NOMO-1 treated with dmso at 0.1 percent for 144 hours (cell line): ENCODE data around the gene KASH5.
"Not testable (repeated sequence)": the region's sequence is repeated elsewhere in the genome, so short reads cannot be mapped to it uniquely, and the experiment has no call there.

ENCODE experiments used
- DNase-seq: peaks from one replicate; lab custom pipeline; 2025; ENCODE audit not compliant: unreplicated experiment; lab: John Stamatoyannopoulos, UW

The KASH5 gene

GRCh38 chr19:49453757-49454240, 65.8 kb downstream of the KASH5 start:
- DNase-seq: no peak

DNA sequence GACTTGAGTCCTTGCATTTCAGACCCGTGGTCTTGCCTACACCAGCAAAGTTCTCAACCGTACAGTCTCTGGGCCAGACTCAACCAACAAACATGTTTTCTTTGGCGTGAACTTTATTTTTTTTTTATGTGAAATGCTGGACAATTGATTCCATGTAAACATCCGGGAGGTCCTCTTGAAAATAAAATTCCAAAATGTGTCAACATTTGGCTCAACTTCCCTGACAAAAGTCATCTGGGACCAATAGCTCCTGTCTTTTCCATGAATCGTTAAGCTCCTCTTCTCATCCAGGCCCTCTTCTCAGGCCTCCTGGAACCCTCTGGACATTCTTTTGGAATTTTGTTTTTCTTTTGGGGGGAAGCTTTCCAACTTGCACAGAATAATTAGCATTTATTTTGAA, 67.7 kb downstream of the KASH5 start:
- no peak for DNase-seq

DNA sequence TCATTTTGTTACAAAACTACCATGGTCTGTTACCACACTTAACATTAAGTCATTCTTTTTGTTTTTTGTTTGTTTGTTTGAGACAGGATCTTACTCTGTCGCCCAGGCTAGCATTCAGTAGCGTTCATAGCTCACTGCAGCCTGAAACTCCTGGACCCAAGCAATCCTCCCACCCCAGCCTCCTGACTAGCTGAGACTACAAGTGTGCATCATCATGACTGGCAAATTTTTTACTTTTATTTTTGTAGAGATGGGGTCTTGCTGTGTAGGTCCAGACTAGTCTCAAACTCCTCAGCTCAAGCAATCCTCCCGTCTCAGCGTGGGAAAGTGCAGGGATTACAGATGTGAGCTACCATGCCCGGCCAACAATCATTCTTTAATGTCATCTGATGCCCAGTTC, 68.3 kb downstream of the KASH5 start:
- DNase-seq: no peak

DNA sequence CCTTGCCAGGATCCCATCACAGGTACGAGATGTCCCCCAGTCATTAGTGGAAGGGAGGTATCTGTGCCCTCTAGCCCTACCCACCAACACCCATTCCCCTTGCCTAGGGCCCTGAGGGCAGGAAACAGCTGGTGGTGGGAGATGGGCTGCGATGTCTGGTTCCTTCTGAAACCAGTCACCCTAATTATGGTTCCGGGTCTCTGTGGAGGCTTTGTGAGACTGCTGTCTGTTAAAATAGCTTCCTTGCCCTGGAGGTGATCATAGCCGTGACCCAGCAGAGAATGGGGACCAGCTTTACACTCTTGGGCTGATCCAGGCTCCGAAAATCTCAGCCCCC, 70.5 kb downstream of the KASH5 start:
- no peak for DNase-seq

GRCh38 chr19:49459388-49459787, 71.3 kb downstream of the KASH5 start:
- no peak for DNase-seq

GRCh38 chr19:49461130-49461529, 73.1 kb downstream of the KASH5 start:
- DNase-seq: not testable (repeated sequence)

DNA sequence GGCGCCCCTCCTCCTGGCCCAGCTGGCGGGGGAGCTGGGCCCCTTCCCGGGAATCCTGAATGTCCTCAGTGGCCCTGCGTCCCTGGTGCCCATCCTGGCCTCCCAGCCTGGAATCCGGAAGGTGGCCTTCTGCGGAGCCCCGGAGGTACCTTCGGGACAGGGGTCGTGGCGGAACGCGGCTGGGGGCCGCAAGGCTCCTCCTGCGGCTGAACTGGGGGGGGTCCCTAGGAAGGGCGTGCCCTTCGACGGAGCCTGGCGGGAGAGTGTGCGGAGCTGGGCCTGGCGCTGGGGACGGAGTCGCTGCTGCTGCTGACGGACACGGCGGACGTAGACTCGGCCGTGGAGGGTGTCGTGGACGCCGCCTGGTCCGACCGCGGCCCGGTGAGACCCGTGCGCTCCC, 73.6 kb downstream of the KASH5 start:
- DNase-seq: no peak

DNA sequence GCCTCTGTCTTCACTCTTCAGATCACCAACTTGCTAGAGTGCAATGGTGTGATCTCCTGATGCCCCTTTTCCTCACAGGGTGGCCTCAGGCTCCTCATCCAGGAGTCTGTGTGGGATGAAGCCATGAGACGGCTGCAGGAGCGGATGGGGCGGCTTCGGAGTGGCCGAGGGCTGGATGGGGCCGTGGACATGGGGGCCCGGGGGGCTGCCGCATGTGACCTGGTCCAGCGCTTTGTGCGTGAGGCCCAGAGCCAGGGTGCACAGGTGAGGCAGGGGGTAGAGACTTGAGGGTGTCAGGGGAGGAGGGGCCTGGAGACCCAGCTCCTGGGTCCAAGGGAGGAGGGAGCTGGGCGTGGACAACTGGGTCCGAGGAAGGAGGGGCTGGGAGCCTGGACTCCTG, 74.4 kb downstream of the KASH5 start:
- DNase-seq: no peak

DNA sequence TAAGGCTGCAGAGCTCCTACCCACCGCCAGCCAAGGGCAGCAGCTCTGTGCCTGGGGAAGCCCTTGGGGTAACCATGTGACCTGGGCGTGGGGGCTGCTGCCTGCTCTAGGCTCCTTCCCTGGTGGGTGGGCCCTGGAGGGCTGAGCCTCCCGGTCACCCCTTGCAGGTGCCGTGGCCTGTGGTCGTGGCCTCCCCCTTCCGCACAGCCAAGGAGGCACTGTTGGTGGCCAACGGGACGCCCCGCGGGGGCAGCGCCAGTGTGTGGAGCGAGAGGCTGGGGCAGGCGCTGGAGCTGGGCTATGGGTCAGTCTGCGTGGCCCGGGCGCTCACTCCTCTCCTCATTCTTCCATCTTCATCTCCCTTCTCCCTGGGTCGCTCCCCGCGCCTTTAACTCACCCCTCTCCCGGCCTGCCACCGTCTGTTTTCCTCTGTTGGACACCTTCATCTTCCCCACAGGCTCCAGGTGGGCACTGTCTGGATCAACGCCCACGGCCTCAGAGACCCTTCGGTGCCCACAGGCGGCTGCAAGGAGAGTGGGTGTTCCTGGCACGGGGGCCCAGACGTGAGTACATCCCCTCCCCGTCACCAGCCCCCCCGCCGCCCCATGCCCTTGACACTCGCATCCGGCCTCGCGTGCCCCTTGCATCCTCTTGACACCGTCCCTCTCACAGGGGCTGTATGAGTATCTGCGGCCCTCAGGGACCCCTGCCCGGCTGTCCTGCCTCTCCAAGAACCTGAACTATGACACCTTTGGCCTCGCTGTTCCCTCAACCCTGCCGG, 76.1 kb downstream of the KASH5 start:
- DNase-seq: no peak

DNA sequence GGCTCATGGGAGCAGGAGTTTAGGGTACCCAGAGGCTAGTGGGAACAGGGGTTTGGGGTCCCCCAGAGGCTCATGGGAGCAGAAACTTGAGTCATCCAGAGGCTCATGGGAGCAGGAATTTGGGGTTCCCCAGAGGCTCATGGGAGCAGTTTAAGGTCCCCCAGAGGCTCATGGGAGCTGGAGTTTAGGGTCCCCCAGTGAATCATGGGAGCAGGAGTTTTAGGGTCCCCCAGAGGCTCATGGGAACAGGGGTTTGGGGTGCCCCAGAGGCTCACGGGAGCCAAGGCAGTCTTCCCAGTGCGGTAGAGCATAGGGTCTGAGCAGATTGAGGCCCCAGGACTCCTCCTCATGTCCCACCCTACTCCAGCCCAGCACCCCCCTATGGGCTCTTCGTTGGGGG, 77.3 kb downstream of the KASH5 start:
- DNase-seq: no peak
